HFFc6 (cell line): ENCODE results near the gene OTOGL. TPM values are rescaled to one million over a fixed set of nuclear protein-coding genes. Genes with fewer than 3 reads are reported as not detected.
A peak's percentile ranks its signal among the peaks of the same experiment; 100 is the strongest.
"Not testable (repeated sequence)": the region's sequence is repeated elsewhere in the genome, so short reads cannot be mapped to it uniquely, and the experiment has no call there.

Experiments used
- DNase-seq: peaks from one replicate; pipeline ENCODE4 v3.0.0-alpha.2; 2018
- H3K27ac Mint-ChIP-seq: 2 replicates; pipeline ENCODE4 v1.8.0; 2020; ENCODE audit warnings: mild to moderate bottlenecking, mixed read lengths
- H3K27me3 Mint-ChIP-seq: 2 replicates; pipeline ENCODE4 v1.8.0; 2021; ENCODE audit warnings: mild to moderate bottlenecking, moderate library complexity, mixed read lengths; ENCODE audit not compliant: insufficient read depth
- H3K36me3 Mint-ChIP-seq: 2 replicates; pipeline ENCODE4 v1.8.0; 2021; ENCODE audit warnings: low read depth, mixed read lengths
- H3K4me1 Mint-ChIP-seq: 2 replicates; pipeline ENCODE4 v1.8.0; 2020; ENCODE audit warnings: low read depth, mixed read lengths
- H3K4me3 Mint-ChIP-seq: 2 replicates; pipeline ENCODE4 v1.8.0; 2020; ENCODE audit warnings: mild to moderate bottlenecking, moderate library complexity, mixed read lengths
- H3K9me3 Mint-ChIP-seq: 2 replicates; pipeline ENCODE4 v1.8.0; 2020; ENCODE audit warnings: mild to moderate bottlenecking, mixed read lengths
- total RNA-seq, 6 experiments: library from RNA; stranded (reverse); fragmentation: NEBNext Ultra II Directional; extraction: Animal tissue kit (Norgen Biotek cat#: 25700); gene quantifications; 2 replicates in 1 of 6; 3 replicates in 5 of 6; pipeline ENCODE4 v1.2.3, GENCODE V29; 2021
- TF ChIP-seq, protein P1 (sequence below): fragments of 200-600 bp; sonication (generic); IDR thresholded peaks from 2 replicates; pipeline ENCODE4 v1.5.0; 2021; ENCODE audit warnings: antibody characterized with exemption, mild to moderate bottlenecking

Gene OTOGL
- total RNA-seq, 6 experiments from 2014 or later: 0.12 to 0.32 (median 0.20) TPM

DNA sequence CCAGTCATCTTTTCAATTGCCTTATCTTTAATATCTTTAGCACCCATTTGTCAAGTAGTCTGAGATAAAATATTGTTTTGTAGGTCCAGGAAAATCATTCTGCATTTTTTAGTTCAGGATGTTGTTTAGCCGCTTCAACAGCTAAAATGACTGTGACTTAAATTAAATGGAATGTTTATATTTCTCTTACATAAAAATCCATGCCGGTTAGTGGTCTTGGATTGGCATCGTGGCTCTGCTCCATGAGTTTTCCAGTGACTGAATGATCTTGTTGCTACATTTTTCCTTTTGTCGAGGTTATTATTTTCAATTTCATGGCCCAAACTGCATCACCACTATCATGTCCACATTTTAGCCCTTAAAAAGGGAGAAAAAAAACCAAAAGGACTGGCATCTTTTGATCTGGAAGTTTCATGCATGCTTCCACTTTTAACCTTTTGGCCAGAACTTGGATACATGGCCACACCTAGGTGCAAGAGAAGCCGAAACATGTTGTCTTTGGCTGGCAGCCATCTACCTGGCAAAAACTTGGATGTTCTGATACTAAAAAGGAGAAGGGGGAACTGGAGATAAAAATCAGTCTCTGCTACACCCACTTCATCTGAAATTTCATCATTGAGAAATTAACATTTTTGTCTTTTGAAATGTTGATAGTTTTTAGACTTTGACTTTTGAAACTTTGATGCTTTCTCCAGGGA, 142.4 kb downstream of the OTOGL start:
- TF ChIP-seq, protein P1, sequence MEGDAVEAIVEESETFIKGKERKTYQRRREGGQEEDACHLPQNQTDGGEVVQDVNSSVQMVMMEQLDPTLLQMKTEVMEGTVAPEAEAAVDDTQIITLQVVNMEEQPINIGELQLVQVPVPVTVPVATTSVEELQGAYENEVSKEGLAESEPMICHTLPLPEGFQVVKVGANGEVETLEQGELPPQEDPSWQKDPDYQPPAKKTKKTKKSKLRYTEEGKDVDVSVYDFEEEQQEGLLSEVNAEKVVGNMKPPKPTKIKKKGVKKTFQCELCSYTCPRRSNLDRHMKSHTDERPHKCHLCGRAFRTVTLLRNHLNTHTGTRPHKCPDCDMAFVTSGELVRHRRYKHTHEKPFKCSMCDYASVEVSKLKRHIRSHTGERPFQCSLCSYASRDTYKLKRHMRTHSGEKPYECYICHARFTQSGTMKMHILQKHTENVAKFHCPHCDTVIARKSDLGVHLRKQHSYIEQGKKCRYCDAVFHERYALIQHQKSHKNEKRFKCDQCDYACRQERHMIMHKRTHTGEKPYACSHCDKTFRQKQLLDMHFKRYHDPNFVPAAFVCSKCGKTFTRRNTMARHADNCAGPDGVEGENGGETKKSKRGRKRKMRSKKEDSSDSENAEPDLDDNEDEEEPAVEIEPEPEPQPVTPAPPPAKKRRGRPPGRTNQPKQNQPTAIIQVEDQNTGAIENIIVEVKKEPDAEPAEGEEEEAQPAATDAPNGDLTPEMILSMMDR: no peak
- H3K9me3 Mint-ChIP-seq: no peaks in the 10 kb centered on the region
- H3K27ac Mint-ChIP-seq: peak overlapping the region; percentile 63
- no peaks in the 10 kb centered on the region for H3K36me3 Mint-ChIP-seq
- peak; percentile 39 for DNase-seq
- peak overlapping the region; percentile 65 for H3K4me3 Mint-ChIP-seq
- no peaks in the 10 kb centered on the region for H3K27me3 Mint-ChIP-seq
- H3K4me1 Mint-ChIP-seq: peaks cover 22% of the 10 kb centered on the region

DNA sequence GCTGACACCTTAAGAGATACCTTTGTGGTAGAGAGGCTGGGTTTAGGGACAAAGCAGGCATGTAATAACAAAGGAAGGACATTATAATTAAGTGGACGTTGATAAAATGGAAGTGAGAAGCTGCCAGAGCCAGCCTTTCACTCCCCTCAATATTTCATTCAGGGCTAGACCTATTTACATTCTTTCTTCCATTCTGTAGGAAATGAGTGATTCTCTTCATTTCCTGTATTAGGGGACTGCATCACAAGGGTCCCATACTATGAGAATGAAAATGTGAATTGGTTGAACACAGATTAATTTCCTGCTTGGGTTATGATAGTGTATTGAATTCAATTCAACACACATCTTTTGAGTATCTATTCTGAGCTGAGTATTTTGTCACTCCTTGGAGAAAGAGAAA, 143.0 kb downstream of the OTOGL start:
- Mint-ChIP-seq H3K4me1 (peaks cover 22% of the 10 kb centered on the region), H3K27me3 (no peaks in the 10 kb centered on the region), H3K36me3 (no peaks in the 10 kb centered on the region), H3K27ac (peak overlapping the region; percentile 63; the same call in 1 of the 2 replicates), H3K9me3 (no peaks in the 10 kb centered on the region), H3K4me3 (0 out of 2 replicates have a peak overlapping the region, but pooled peaks have one; percentile 65)
- TF ChIP-seq, protein P1: no peak
- no peak for DNase-seq

DNA sequence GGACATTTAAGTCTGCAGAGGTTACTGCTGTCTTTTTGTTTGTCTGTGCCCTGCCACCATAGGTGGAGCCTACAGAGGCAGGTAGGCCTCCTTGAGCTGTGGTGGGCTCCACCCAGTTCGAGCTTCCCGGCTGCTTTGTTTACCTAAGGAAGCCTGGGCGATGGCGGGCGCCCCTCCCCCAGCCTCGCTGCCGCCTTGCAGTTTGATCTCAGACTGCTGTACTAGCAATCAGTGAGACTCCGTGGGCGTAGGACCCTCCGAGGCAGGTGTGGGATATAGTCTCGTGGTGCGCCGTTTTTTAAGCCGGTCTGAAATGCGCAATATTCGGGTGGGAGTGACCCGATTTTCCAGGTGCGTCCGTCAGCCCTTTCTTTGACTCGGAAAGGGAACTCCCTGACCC, 150.2 kb downstream of the OTOGL start:
- not testable (repeated sequence) for H3K4me1 Mint-ChIP-seq, H3K9me3 Mint-ChIP-seq, DNase-seq, H3K27ac Mint-ChIP-seq, H3K4me3 Mint-ChIP-seq, H3K27me3 Mint-ChIP-seq, H3K36me3 Mint-ChIP-seq

DNA sequence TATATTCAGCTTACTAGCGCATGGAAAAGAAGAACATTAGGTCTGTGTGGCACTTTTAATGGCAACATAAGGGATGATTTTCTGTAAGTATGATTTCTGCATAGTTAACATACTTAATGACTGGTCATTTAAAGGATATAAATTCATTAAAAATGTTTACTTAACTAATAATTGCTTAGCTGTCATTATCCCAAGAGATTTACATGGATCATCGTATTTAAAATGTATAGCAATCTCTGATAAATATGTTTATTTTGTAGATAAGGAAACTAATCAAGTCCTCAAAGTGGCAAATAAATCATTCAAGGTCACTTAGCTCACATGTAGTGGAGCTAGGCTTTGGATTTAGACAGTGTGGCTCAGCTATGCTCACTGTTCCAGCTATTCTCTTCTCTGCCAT, 158.6 kb downstream of the OTOGL start:
- H3K27ac Mint-ChIP-seq: no peak overlapping the region
- no peak overlapping the region for H3K4me3 Mint-ChIP-seq
- TF ChIP-seq, protein P1: no peak
- H3K4me1 Mint-ChIP-seq: peaks cover 30% of the 10 kb centered on the region
- DNase-seq: no peak
- no peaks in the 10 kb centered on the region for H3K27me3 Mint-ChIP-seq
- no peaks in the 10 kb centered on the region for H3K9me3 Mint-ChIP-seq
- no peaks in the 10 kb centered on the region; the same call in 1 of the 2 replicates for H3K36me3 Mint-ChIP-seq

DNA sequence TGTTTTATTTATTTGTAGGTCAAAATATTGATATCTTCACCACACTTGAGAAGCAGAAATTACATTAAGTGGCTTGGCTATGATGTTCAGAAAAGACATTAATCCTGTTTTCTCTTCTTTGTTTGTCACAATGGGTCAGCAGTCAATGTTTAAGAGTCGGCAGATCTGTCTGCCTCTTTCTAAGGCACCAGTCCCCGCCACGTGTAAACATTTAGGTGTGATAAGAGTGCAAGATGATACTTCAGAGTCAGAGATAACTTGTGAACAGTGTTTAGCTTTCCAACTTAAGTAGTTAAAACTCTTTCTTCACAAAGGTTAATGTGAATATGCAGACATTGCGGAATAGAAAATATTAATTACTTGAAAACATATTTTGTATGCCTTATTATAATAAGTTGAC, 160.9 kb downstream of the OTOGL start:
- H3K4me1 Mint-ChIP-seq: peaks cover 52% of the 10 kb centered on the region
- TF ChIP-seq, protein P1: no peak
- H3K27me3 Mint-ChIP-seq: no peaks in the 10 kb centered on the region
- H3K4me3 Mint-ChIP-seq: no peak overlapping the region
- no peak overlapping the region for H3K27ac Mint-ChIP-seq
- H3K36me3 Mint-ChIP-seq: no peaks in the 10 kb centered on the region; the same call in 1 of the 2 replicates
- DNase-seq: no peak
- H3K9me3 Mint-ChIP-seq: no peaks in the 10 kb centered on the region

DNA sequence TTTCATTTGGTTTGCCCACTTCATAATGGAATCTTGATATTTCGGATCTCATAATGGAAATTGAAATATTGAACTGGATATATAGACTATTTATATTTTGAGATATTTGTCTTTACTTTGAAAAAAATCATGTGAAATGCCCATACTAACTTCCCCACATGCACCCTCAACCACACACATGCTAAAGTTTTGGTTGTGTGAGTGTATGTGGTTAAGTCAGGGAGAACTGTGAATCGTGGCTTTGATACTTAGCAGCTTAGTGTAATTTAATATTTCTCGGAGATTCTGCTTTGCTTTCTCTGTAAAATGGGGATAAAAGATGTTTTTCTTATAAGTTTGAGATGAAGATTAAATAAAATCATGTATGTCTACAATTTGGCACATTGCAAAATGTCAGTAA, 162.1 kb downstream of the OTOGL start:
- Mint-ChIP-seq H3K36me3 (no peaks in the 10 kb centered on the region; the same call in 1 of the 2 replicates), H3K9me3 (no peaks in the 10 kb centered on the region), H3K27me3 (no peaks in the 10 kb centered on the region), H3K4me1 (peaks cover 52% of the 10 kb centered on the region), H3K4me3 (no peak overlapping the region), H3K27ac (no peak overlapping the region)
- TF ChIP-seq, protein P1: no peak
- DNase-seq: no peak
